Kidney epithelial cell (primary cell): ENCODE measurements around the gene ASAP2. TPM values are rescaled to one million over a fixed set of nuclear protein-coding genes. Genes with fewer than 3 reads are reported as not detected.

Experiments
- DNase-seq: peaks from one replicate; pipeline ENCODE4 v3.0.0-alpha.2; 2010; ENCODE audit warnings: low read depth
- H3K27me3 ChIP-seq: 2 replicates; pipeline ENCODE4 v1.6.0; 2011; ENCODE audit warnings: low read length; ENCODE audit not compliant: control insufficient read depth, insufficient read depth
- H3K36me3 ChIP-seq: 2 replicates; pipeline ENCODE4 v1.5.1; 2011; ENCODE audit warnings: low read length; ENCODE audit not compliant: control insufficient read depth, insufficient read depth
- H3K4me3 ChIP-seq: 2 replicates; pipeline ENCODE4 v1.5.1; 2011; ENCODE audit warnings: low read depth, mild to moderate bottlenecking, control low read depth, low read length
- CTCF ChIP-seq: IDR thresholded peaks from 2 replicates; pipeline ENCODE4 v1.5.1; 2011; ENCODE audit warnings: mild to moderate bottlenecking, moderate library complexity, low read length, control low read depth, inconsistent platforms; ENCODE audit not compliant: insufficient read depth, poor library complexity, severe bottlenecking
- total RNA-seq: library from RNA; depleted of rRNA; stranded (reverse); fragments of >200 nt; gene quantifications from 2 replicates; pipeline ENCODE4 v1.2.3, GENCODE V29; 2015

Gene ASAP2
- total RNA-seq, 1 donor from 2014 or later: 42.2 TPM

- Histone ChIP-seq H3K36me3 (no peaks in the 10 kb centered on the region), H3K27me3 (no peaks in the 10 kb centered on the region), H3K4me3 (no peak overlapping the region)
- DNase-seq: peak; percentile 50
- TF ChIP-seq CTCF: no peak
Observed at GRCh38 chr2:9315280-9315847, 108.8 kb downstream of the ASAP2 start.

- Histone ChIP-seq H3K27me3 (no peaks in the 10 kb centered on the region), H3K4me3 (no peak overlapping the region), H3K36me3 (no peaks in the 10 kb centered on the region)
- no peak for TF ChIP-seq CTCF
- DNase-seq: no peak
Observed at GRCh38 chr2:9317559-9317958, 110.9 kb downstream of the ASAP2 start.

- no peak for TF ChIP-seq CTCF
- no peak overlapping the region for H3K4me3 ChIP-seq
- no peak for DNase-seq
- H3K27me3 ChIP-seq: no peaks in the 10 kb centered on the region
- H3K36me3 ChIP-seq: peaks cover 4% of the 10 kb centered on the region
Observed at GRCh38 chr2:9318461-9319337, 112.1 kb downstream of the ASAP2 start.

GRCh38 chr2:9319338-9319715 lies 112.7 kb downstream of the ASAP2 start:
- Histone ChIP-seq H3K4me3 (no peak overlapping the region), H3K27me3 (no peaks in the 10 kb centered on the region), H3K36me3 (peaks cover 5% of the 10 kb centered on the region)
- no peak for DNase-seq
- TF ChIP-seq CTCF: no peak

- no peak for DNase-seq
- H3K36me3 ChIP-seq: peaks cover 7% of the 10 kb centered on the region
- TF ChIP-seq CTCF: no peak
- H3K27me3 ChIP-seq: no peaks in the 10 kb centered on the region
- H3K4me3 ChIP-seq: no peak overlapping the region
Observed at GRCh38 chr2:9322576-9322975, 116.0 kb downstream of the ASAP2 start.
